Stomach (tissue), 4 donors: ENCODE measurements around the gene METTL16.

Experiments
- EP300 ChIP-seq: sonication (generic); formaldehyde crosslinking; IDR thresholded peaks from one replicate; pipeline ENCODE4 v1.6.1; 2017; ENCODE audit warnings: antibody characterized with exemption
- POLR2A ChIP-seq, 4 donors: fragments of 450-650 bp; IDR thresholded peaks; one replicate each; pipeline ENCODE4 v1.6.1; 2016; ENCODE audit warnings: antibody characterized with exemption in 4 of 4, control low read depth in 2 of 4, mild to moderate bottlenecking in 1 of 4, moderate library complexity in 1 of 4
- POLR2AphosphoS5 ChIP-seq, 3 donors: sonication (generic); formaldehyde crosslinking; IDR thresholded peaks; one replicate each; pipeline ENCODE4 v1.6.1; 2016; ENCODE audit warnings: antibody characterized with exemption in 3 of 3
- TF ChIP-seq, protein P1 (sequence below), 7 experiments: fragments of 450-650 bp in 4 of 7; fragments of 200-600 bp in 3 of 7; sonication (generic) in 3 of 7; IDR thresholded peaks; one replicate each; pipeline ENCODE4 v1.5.1; 2016 to 2019; ENCODE audit warnings: antibody characterized with exemption in 7 of 7, control low read depth in 2 of 7, mild to moderate bottlenecking in 1 of 7

- TF ChIP-seq, protein P1, sequence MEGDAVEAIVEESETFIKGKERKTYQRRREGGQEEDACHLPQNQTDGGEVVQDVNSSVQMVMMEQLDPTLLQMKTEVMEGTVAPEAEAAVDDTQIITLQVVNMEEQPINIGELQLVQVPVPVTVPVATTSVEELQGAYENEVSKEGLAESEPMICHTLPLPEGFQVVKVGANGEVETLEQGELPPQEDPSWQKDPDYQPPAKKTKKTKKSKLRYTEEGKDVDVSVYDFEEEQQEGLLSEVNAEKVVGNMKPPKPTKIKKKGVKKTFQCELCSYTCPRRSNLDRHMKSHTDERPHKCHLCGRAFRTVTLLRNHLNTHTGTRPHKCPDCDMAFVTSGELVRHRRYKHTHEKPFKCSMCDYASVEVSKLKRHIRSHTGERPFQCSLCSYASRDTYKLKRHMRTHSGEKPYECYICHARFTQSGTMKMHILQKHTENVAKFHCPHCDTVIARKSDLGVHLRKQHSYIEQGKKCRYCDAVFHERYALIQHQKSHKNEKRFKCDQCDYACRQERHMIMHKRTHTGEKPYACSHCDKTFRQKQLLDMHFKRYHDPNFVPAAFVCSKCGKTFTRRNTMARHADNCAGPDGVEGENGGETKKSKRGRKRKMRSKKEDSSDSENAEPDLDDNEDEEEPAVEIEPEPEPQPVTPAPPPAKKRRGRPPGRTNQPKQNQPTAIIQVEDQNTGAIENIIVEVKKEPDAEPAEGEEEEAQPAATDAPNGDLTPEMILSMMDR (IDR thresholded peaks at IDR 0.05) = no peak
- no peak for TF ChIP-seq POLR2A (IDR thresholded peaks at IDR 0.05)
- no peak for TF ChIP-seq EP300
- no peak for TF ChIP-seq POLR2AphosphoS5 (IDR thresholded peaks at IDR 0.05)
Measured at GRCh38 chr17:2427910-2428309, 83.8 kb downstream of the METTL16 start.
